Endothelial cell (in vitro differentiated cells): ENCODE data around the gene KLHL22. TPM values are rescaled to one million over a fixed set of nuclear protein-coding genes. Genes with fewer than 3 reads are reported as not detected.

Experiments used
- DNase-seq: peaks from one replicate; pipeline ENCODE4 v3.0.0; 2021; ENCODE audit warnings: low spot score
- H3K27ac Mint-ChIP-seq: one replicate; pipeline ENCODE4 v1.8.0; 2021; ENCODE audit warnings: mixed read lengths, inconsistent platforms; ENCODE audit not compliant: unreplicated experiment
- H3K27me3 Mint-ChIP-seq: one replicate; pipeline ENCODE4 v1.8.0; 2021; ENCODE audit warnings: mild to moderate bottlenecking, moderate library complexity, mixed read lengths, inconsistent platforms; ENCODE audit not compliant: unreplicated experiment
- H3K36me3 Mint-ChIP-seq: one replicate; pipeline ENCODE4 v1.8.0; 2021; ENCODE audit warnings: mild to moderate bottlenecking, low read depth, mixed read lengths, inconsistent platforms; ENCODE audit not compliant: unreplicated experiment
- H3K4me1 Mint-ChIP-seq: one replicate; pipeline ENCODE4 v1.8.0; 2021; ENCODE audit warnings: mild to moderate bottlenecking, mixed read lengths, inconsistent platforms; ENCODE audit not compliant: unreplicated experiment
- H3K4me3 Mint-ChIP-seq: one replicate; pipeline ENCODE4 v1.8.0; 2021; ENCODE audit warnings: mild to moderate bottlenecking, mixed read lengths, inconsistent platforms; ENCODE audit not compliant: unreplicated experiment
- H3K9me3 Mint-ChIP-seq: one replicate; pipeline ENCODE4 v1.8.0; 2021; ENCODE audit warnings: mixed read lengths, inconsistent platforms; ENCODE audit not compliant: unreplicated experiment
- total RNA-seq: library from RNA; stranded (reverse); fragmentation: NEBNext Ultra II Directional; extraction: Animal tissue kit (Norgen Biotek cat#: 25700); gene quantifications from one replicate; pipeline ENCODE4 v1.2.1, GENCODE V29; 2021; ENCODE audit not compliant: unreplicated experiment
- TF ChIP-seq, protein P1 (sequence below): fragments of 200-600 bp; sonication (generic); IDR thresholded peaks from one replicate; pipeline ENCODE4 v1.5.0; 2021; ENCODE audit warnings: antibody characterized with exemption; ENCODE audit not compliant: unreplicated experiment

Gene KLHL22
- total RNA-seq, 1 donor from 2014 or later, result 19.4 TPM

DNA sequence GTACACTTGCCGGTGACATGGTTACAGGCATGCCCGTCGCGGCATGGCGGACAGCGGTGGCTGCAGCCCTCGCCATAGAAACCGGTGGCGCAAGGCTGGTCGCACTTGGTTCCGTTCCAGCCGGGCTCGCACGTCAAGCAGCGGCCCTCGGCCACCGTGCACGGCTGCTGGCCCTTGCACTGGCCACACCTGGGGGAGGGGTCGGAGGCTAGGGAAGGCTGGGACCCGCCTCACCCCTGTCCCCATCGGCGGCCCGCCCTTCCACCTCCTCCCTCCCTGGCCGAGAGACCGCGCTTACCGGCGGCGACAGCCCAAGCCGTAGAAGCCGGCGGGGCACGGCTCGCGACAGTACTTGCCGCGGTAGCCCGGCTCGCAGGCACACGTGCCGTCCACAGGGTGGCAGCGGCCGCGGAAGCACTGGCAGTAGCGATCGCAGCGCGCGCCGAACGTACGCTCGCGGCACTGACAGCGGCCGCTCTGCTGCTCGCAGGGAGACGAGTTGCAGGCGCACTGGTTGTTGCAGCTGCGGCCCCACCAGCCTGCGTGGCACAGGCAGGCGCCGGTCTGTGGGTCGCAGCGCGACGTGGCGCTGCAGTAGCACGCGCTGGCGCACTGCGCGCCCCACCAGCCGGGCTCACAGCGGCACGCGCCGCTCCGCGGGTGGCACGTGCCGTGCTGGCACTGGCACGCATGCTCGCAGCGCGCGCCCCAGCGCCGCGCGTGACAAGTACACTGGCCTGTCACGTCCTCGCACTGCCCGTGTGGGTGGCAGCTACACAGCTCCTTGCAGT, 64.7 kb downstream of the KLHL22 start:
- TF ChIP-seq, protein P1, sequence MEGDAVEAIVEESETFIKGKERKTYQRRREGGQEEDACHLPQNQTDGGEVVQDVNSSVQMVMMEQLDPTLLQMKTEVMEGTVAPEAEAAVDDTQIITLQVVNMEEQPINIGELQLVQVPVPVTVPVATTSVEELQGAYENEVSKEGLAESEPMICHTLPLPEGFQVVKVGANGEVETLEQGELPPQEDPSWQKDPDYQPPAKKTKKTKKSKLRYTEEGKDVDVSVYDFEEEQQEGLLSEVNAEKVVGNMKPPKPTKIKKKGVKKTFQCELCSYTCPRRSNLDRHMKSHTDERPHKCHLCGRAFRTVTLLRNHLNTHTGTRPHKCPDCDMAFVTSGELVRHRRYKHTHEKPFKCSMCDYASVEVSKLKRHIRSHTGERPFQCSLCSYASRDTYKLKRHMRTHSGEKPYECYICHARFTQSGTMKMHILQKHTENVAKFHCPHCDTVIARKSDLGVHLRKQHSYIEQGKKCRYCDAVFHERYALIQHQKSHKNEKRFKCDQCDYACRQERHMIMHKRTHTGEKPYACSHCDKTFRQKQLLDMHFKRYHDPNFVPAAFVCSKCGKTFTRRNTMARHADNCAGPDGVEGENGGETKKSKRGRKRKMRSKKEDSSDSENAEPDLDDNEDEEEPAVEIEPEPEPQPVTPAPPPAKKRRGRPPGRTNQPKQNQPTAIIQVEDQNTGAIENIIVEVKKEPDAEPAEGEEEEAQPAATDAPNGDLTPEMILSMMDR, result peak; percentile 19
- Mint-ChIP-seq H3K4me1 (no peaks in the 10 kb centered on the region), H3K36me3 (peaks cover 13% of the 10 kb centered on the region), H3K27me3 (peaks cover 44% of the 10 kb centered on the region), H3K27ac (no peak overlapping the region), H3K4me3 (no peak overlapping the region), H3K9me3 (no peaks in the 10 kb centered on the region)
- DNase-seq, result peak; percentile 64

DNA sequence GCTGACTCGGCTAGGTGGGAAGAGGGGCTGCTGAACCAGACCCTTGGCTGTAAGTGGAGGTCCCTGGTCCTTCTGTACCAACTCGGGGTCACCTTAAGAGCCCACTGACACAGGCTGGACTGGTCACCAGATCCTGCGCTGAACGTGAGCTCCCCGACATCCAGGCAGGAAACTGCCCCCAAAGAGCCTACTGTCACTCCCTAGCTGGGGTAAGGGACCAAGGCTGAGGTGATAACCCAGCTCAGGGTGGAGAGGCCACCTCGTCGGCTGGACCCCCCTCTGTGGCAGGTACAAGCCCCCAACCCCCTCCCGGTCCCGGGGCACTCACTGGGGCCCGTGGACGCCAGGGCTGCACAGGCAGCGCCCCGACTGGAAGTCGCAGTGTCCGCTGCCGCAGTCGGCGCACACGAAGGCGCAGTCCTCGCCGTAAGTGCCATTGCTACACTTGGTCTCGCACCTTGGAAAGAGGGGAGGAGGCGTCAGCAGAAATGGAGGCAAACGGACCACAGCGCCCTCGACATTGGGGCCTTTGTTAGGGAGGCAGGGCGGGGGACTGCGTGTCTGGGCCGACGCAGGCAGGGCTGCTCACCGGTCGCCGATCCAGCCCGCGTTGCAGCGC, 65.4 kb downstream of the KLHL22 start:
- TF ChIP-seq, protein P1, result no peak
- Mint-ChIP-seq H3K27me3 (peaks cover 39% of the 10 kb centered on the region), H3K36me3 (peaks cover 12% of the 10 kb centered on the region), H3K9me3 (no peaks in the 10 kb centered on the region), H3K4me1 (no peaks in the 10 kb centered on the region), H3K27ac (no peak overlapping the region), H3K4me3 (no peak overlapping the region)
- DNase-seq, result no peak

DNA sequence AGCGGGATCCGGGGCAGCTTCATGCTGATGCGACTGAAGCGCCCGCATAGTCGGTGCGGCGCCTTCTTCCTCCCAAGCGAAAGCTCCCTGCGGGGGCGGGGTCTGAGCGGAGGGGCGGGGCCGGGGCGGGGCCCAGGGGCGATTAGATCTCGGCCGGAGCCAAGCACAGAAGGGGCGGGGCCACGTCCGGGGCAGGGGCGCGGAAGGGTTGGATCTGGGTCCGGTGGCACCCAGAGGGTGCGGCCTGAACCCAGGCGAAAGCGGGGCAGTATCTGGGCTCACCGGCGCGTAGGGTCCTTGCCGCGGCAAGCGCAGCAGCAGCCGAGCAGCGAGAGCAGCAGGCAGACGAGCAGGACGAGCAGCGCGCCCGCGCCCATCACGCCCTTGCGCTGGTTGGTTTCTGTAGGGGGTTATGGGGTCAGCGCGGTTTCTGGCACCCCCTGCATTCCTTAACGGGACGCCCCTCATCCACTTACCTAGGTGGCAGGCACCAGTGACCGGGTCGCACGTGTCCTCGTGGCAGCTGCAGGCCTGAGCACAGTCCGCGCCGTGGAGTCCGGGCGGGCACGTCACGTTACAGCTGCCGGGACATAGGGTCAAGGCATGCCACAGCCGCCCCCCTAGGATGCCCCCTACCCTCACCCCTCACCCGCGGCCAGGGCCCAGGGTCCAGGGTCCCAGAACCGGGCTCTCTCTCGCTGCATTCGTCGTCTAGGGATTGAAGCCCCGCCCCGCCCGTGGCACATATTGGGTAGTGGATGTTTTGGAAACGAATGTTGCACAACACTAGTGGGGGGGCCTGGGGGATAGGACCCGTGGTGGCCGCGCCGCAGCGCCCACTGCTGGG, 66.1 kb downstream of the KLHL22 start:
- no peaks in the 10 kb centered on the region for H3K4me1 Mint-ChIP-seq
- H3K27ac Mint-ChIP-seq, result no peak overlapping the region
- H3K27me3 Mint-ChIP-seq, result peaks cover 32% of the 10 kb centered on the region
- H3K36me3 Mint-ChIP-seq, result peaks cover 6% of the 10 kb centered on the region
- DNase-seq, result peak; percentile 58
- TF ChIP-seq, protein P1, result no peak
- H3K9me3 Mint-ChIP-seq, result no peaks in the 10 kb centered on the region
- peak overlapping the region; percentile 73 for H3K4me3 Mint-ChIP-seq

DNA sequence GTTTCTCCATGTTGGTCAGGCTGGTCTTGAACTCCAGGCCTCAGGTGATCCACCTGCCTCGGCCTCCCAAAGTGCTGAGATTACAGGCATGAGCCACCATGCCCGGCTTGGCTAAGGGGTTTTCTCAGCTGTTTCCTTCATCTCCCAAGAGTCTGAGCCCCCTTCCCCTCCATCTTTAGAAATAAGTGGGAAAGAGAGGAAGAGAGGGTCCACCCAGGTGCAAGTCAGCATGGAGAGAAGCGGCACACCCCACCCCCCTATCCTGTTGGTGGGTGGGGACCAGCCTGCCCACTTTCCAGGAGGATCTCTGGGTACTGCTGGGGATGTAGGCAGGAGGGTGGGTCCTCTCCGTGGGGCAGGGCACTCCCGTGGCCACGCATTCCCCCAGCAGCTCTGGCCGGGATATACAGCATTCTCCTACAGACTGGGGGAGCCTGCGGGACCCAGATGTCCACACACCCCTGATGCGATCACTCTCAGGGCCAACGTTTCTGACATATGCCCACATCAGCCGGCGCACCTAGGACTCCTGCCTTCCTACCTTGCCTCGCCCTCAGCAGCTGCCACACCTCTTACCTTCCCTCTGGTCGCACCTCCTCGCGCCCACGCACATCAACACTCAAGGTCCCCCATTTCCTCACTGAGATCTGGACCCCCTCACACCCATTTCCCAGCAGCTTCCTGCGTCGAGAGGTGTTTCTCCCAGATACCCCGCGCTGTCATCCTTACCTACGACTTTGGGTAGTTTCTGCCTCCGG, 66.9 kb downstream of the KLHL22 start:
- peak overlapping the region; percentile 42 for H3K27ac Mint-ChIP-seq
- H3K4me1 Mint-ChIP-seq, result no peaks in the 10 kb centered on the region
- TF ChIP-seq, protein P1, result no peak
- H3K9me3 Mint-ChIP-seq, result no peaks in the 10 kb centered on the region
- peaks cover 6% of the 10 kb centered on the region for H3K36me3 Mint-ChIP-seq
- H3K4me3 Mint-ChIP-seq, result peak overlapping the region; percentile 73
- peaks cover 29% of the 10 kb centered on the region for H3K27me3 Mint-ChIP-seq
- DNase-seq, result no peak
